ENCODE data around the gene MRPL14.

DNA sequence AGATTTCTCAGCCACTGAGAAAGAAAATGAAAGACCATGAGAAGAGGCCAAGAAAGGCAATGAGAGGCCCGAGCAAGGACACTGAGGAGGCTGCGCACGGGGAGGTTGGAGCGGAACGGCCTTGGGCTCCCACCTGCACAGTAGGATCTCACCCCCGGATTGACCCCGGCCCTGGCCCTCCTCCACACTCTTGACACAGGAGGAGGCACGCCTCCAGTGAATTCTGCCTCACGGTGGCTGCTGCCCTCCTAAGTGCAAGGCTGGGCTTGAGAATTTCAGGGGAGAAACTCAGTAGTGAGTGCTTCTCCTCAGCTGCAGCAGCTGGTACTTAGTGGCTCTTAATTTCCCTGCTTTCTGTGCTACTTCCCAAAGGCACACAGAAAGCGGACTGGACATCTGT, 18.0 kb downstream of the MRPL14 start:
- TF ChIP-seq CTCF (IDR thresholded peaks at IDR 0.05), result no peak
- no peak for TF ChIP-seq POLR2AphosphoS5 (IDR thresholded peaks at IDR 0.05)
